SK-N-SH (cell line): ENCODE measurements around the gene ALDH4A1. TPM values are rescaled to one million over a fixed set of nuclear protein-coding genes. Genes with fewer than 3 reads are reported as not detected.

Experiments
- CTCF ChIA-PET: fragments of 300-600, 350-600 bp; formaldehyde crosslinking; extraction: SDS; loops from one replicate; lab custom pipeline; 2021; lab: Yijun Ruan, JAX
- POLR2A ChIA-PET: fragments of 350-600 bp; sonication (Branson Sonifier 250); formaldehyde crosslinking; extraction: SDS; loops from one replicate; lab custom pipeline; 2020; ENCODE audit warnings: antibody characterized with exemption, inconsistent platforms; lab: Yijun Ruan, JAX
- DNase-seq: peaks from one replicate; pipeline ENCODE4 v3.0.0; 2012
- H2AFZ ChIP-seq: fragments of 200-600 bp; sonication (generic); 2 replicates; pipeline ENCODE4 v1.8.1; 2016; ENCODE audit warnings: antibody characterized with exemption, mild to moderate bottlenecking, low read depth
- H3F3A ChIP-seq: fragments of 200-600 bp; sonication (generic); replicated peaks from 2 replicates; pipeline ENCODE3; 2016; ENCODE audit warnings: antibody characterized with exemption, mild to moderate bottlenecking; ENCODE audit not compliant: insufficient read depth
- H3K27ac ChIP-seq, 2 experiments: fragments of 200-500 bp in 1 of 2; fragments of 200-600 bp in 1 of 2; sonication (Bioruptor generic) in 1 of 2; sonication (generic), shearing (Covaris generic) in 1 of 2; 2 replicates each; pipeline versions ENCODE4 v1.5.1 to v1.6.1; 2014 to 2016; ENCODE audit warnings: low read depth in 2 of 2, inconsistent platforms in 1 of 2, low read length in 1 of 2, mild to moderate bottlenecking in 1 of 2, mixed read lengths in 1 of 2
- H3K27me3 ChIP-seq: fragments of 200-600 bp; sonication (generic), shearing (Covaris generic); 2 replicates; pipeline ENCODE4 v1.6.1; 2016; ENCODE audit warnings: mixed run types; ENCODE audit not compliant: insufficient read depth
- H3K36me3 ChIP-seq, 2 experiments: fragments of 200-500 bp in 1 of 2; fragments of 200-600 bp in 1 of 2; sonication (Bioruptor generic) in 1 of 2; sonication (generic) in 1 of 2; replicated peaks in 1 of 2; 2 replicates each; pipeline versions ENCODE3 to v1.5.1; 2014 to 2016; ENCODE audit warnings: low read length in 1 of 2, mild to moderate bottlenecking in 1 of 2; ENCODE audit not compliant: insufficient read depth in 2 of 2, control insufficient read depth in 1 of 2
- H3K4me1 ChIP-seq, 2 experiments: fragments of 200-500 bp in 1 of 2; fragments of 200-600 bp in 1 of 2; sonication (Bioruptor generic) in 1 of 2; sonication (generic), shearing (Covaris generic) in 1 of 2; 2 replicates each; pipeline versions ENCODE4 v1.5.1 to v1.6.1; 2014 to 2016; ENCODE audit warnings: low read depth in 1 of 2, low read length in 1 of 2, mixed run types in 1 of 2; ENCODE audit not compliant: insufficient read depth in 2 of 2, control insufficient read depth in 1 of 2
- H3K4me2 ChIP-seq: fragments of 200-600 bp; sonication (generic), shearing (Covaris generic); 2 replicates; pipeline ENCODE4 v1.6.1; 2017; ENCODE audit warnings: mixed run types
- H3K4me3 ChIP-seq, 2 experiments: fragments of 200-500 bp in 1 of 2; fragments of 200-600 bp in 1 of 2; sonication (Bioruptor generic) in 1 of 2; sonication (generic), shearing (Covaris generic) in 1 of 2; 2 replicates each; pipeline versions ENCODE4 v1.5.1 to v1.8.1; 2014 to 2016; ENCODE audit warnings: low read depth in 2 of 2, inconsistent platforms in 1 of 2, low read length in 1 of 2, mild to moderate bottlenecking in 1 of 2, mixed read lengths in 1 of 2, moderate library complexity in 1 of 2
- H3K79me2 ChIP-seq: fragments of 200-600 bp; sonication (generic); 2 replicates; pipeline ENCODE4 v1.8.1; 2017; ENCODE audit warnings: mild to moderate bottlenecking; ENCODE audit not compliant: insufficient read depth
- H3K9ac ChIP-seq: fragments of 200-600 bp; sonication (generic); 2 replicates; pipeline ENCODE4 v1.6.1; 2017; ENCODE audit warnings: mixed run types
- H3K9me2 ChIP-seq: fragments of 200-600 bp; sonication (generic); 2 replicates; pipeline ENCODE4 v1.6.1; 2017; ENCODE audit warnings: mixed run types
- H3K9me3 ChIP-seq: fragments of 200-600 bp; sonication (generic); 2 replicates; pipeline ENCODE4 v1.6.1; 2017; ENCODE audit warnings: mixed run types, mild to moderate bottlenecking, moderate library complexity
- H4K20me1 ChIP-seq: fragments of 200-600 bp; sonication (generic); 2 replicates; pipeline ENCODE4 v1.6.1; 2017; ENCODE audit warnings: mild to moderate bottlenecking, mixed run types; ENCODE audit not compliant: insufficient read depth
- CHD2 ChIP-seq: fragments of 150-350 bp; IDR thresholded peaks from 2 replicates; pipeline ENCODE4 v1.6.1; 2018; ENCODE audit warnings: low read length; ENCODE audit not compliant: partially characterized antibody
- EP300 ChIP-seq, 2 experiments: IDR thresholded peaks; 2 replicates each; pipeline versions ENCODE4 v1.4.0 to v1.6.1; 2012; ENCODE audit warnings: borderline replicate concordance in 1 of 2, low read depth in 1 of 2, low read length in 1 of 2
- EZH2phosphoT487 ChIP-seq: fragments of 200-600 bp; sonication (generic); IDR thresholded peaks from 2 replicates; pipeline ENCODE4 v1.6.1; 2017; ENCODE audit warnings: low read depth, mixed run types, mild to moderate bottlenecking, antibody characterized with exemption, moderate library complexity, borderline replicate concordance
- FOSL2 ChIP-seq: IDR thresholded peaks from 2 replicates; pipeline ENCODE4 v1.4.0; 2012; ENCODE audit warnings: low read depth, mild to moderate bottlenecking, moderate library complexity, borderline replicate concordance
- FOXM1 ChIP-seq: IDR thresholded peaks from 2 replicates; pipeline ENCODE4 v1.4.0; 2012; ENCODE audit warnings: low read depth, mild to moderate bottlenecking
- GABPA ChIP-seq: IDR thresholded peaks from 2 replicates; pipeline ENCODE4 v1.4.0; 2012; ENCODE audit warnings: low read depth, mild to moderate bottlenecking
- GATA2 ChIP-seq: sonication (generic); formaldehyde crosslinking; IDR thresholded peaks from 2 replicates; pipeline ENCODE4 v1.5.0; 2020; ENCODE audit warnings: mild to moderate bottlenecking, missing genetic modification reagents
- IRF3 ChIP-seq: fragments of 150-350 bp; IDR thresholded peaks from 2 replicates; pipeline ENCODE4 v1.6.1; 2016; ENCODE audit warnings: mild to moderate bottlenecking, low read depth, low read length
- JUND ChIP-seq: IDR thresholded peaks from 2 replicates; pipeline ENCODE4 v1.4.0; 2012
- MAX ChIP-seq: IDR thresholded peaks from 2 replicates; pipeline ENCODE4 v1.4.0; 2012; ENCODE audit warnings: low read depth
- MEF2A ChIP-seq: IDR thresholded peaks from 2 replicates; pipeline ENCODE4 v1.4.0; 2012; ENCODE audit warnings: low read depth, borderline replicate concordance
- NFIC ChIP-seq: IDR thresholded peaks from 2 replicates; pipeline ENCODE4 v1.4.0; 2012; ENCODE audit warnings: borderline replicate concordance
- NRF1 ChIP-seq: IDR thresholded peaks from 2 replicates; pipeline ENCODE4 v1.6.1; 2012; ENCODE audit warnings: low read depth, mild to moderate bottlenecking, low read length
- RCOR1 ChIP-seq: fragments of 150-350 bp; IDR thresholded peaks from 2 replicates; pipeline ENCODE4 v1.6.1; 2017; ENCODE audit warnings: antibody characterized with exemption, low read length
- RFX5 ChIP-seq: IDR thresholded peaks from 2 replicates; pipeline ENCODE4 v1.6.1; 2012; ENCODE audit warnings: mild to moderate bottlenecking, improper control_type of control experiment, low read length
- RXRA ChIP-seq: IDR thresholded peaks from 2 replicates; pipeline ENCODE4 v1.4.0; 2012; ENCODE audit warnings: low read depth, mild to moderate bottlenecking, borderline replicate concordance
- SMC3 ChIP-seq: IDR thresholded peaks from 2 replicates; pipeline ENCODE4 v1.6.1; 2012; ENCODE audit warnings: low read depth, low read length, improper control_type of control experiment
- TCF12 ChIP-seq: IDR thresholded peaks from 2 replicates; pipeline ENCODE4 v1.4.0; 2012
- YY1 ChIP-seq: IDR thresholded peaks from 2 replicates; pipeline ENCODE4 v1.4.0; 2012; ENCODE audit warnings: low read depth, mild to moderate bottlenecking
- WGBS: methylation state at CpG from one replicate; pipeline ENCODE4 v1.1.6; 2017; ENCODE audit warnings: low lambda C conversion rate; 5-methylcytosine and 5-hydroxymethylcytosine counted together
- polyA plus RNA-seq, 3 experiments: library from polyadenylated mRNA; depleted of rRNA; stranded (reverse); fragments of >200 nt; gene quantifications; 2 replicates each; pipeline ENCODE4 v1.2.3, GENCODE V29; 2012
- TF ChIP-seq, protein P1 (sequence below): fragments of 150-350 bp; IDR thresholded peaks from 2 replicates; pipeline ENCODE4 v1.6.1; 2017; ENCODE audit warnings: antibody characterized with exemption, low read length, low read depth, borderline replicate concordance

ALDH4A1 gene
- polyA plus RNA-seq, 1 of the 3 experiments (the other 2 are of a cell fraction), result 18.5 TPM

- ChIA-PET POLR2A (interaction anchor here (0.8 kb wide), 1 partner anchor 20 kb away, joined by 4 read pairs; the partner anchor contains the start of gene IFFO2), CTCF (interaction anchor here (1.0 to 3.5 kb wide), 2 partner anchors 18 to 23 kb away, joined by 6 to 12 read pairs; no protein-coding TSS in a partner anchor)
- no peak overlapping the region for H3K4me3 ChIP-seq
- no peaks in the 10 kb centered on the region for H3F3A ChIP-seq
- H3K9me2 ChIP-seq, result no peaks in the 10 kb centered on the region
- no peaks in the 10 kb centered on the region for H3K9me3 ChIP-seq
- H3K4me1 ChIP-seq, result peaks cover 13 to 28% of the 10 kb centered on the region in 2 experiments; a peak in 2 of 4 replicates
- H3K27ac ChIP-seq, result no peak overlapping the region
- no peaks in the 10 kb centered on the region for H4K20me1 ChIP-seq
- no peaks in the 10 kb centered on the region for H3K36me3 ChIP-seq
- TF ChIP-seq JUND (no peak), RFX5 (no peak), NFIC (no peak), GATA2 (CRISPR knock-in tag) (no peak)
- no peak for DNase-seq
- H3K27me3 ChIP-seq, result no peaks in the 10 kb centered on the region
- H3K9ac ChIP-seq, result no peak overlapping the region
- WGBS, result 93% methylated on average over 3 of the region's 3 CpGs
- H3K4me2 ChIP-seq, result no peak overlapping the region
- H2AFZ ChIP-seq, result no peak overlapping the region
- H3K79me2 ChIP-seq, result peaks cover 68% of the 10 kb centered on the region
Measured at GRCh38 chr1:18936471-18936813, 34.1 kb upstream of the ALDH4A1 start.

DNA sequence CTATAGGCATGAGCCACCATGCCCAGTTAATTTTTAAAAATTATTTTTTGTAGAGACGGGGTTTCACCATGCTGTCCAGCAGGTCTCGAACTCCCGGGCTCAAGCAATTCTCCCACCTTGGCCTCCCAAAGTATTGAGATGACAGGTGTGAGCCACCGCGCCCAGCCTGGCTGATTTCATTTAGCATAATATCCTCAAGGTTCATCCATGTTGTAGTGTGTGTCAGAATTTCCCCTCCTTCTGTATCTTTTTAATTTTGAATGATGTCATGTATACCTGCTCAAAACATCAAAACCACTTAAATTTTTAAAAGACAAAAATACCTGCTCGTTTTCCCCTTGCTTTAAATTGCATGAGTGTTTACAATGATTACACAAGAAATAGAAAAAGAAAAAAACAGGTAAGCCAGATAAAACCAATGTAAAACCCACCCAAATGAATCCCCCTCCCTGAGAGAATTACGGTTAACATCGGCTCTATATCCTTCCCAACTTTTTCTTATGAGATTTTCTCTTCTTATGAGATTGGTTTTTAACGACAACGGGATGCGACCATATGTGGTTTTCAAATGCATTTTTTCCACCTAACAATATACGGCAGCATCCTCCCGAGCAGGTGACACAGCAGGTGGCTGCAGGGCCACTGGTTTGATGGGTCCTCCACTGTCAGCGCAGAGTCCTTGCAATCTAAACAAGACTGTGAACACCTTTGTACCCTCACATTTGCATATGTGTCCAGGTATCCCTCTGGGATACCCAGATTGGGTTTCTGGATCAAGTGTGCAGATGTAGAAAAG lies 32.0 kb upstream of the ALDH4A1 start:
- H3K4me3 ChIP-seq, result no peak overlapping the region
- H3K9ac ChIP-seq, result no peak overlapping the region
- ChIA-PET CTCF (interaction anchor here (3.5 kb wide), 1 partner anchor 21 kb away, joined by 12 read pairs; no protein-coding TSS in a partner anchor), POLR2A (no interaction called here)
- H3F3A ChIP-seq, result no peaks in the 10 kb centered on the region
- no peaks in the 10 kb centered on the region for H3K36me3 ChIP-seq
- no peaks in the 10 kb centered on the region for H3K9me3 ChIP-seq
- H3K4me2 ChIP-seq, result no peak overlapping the region
- no peak overlapping the region for H2AFZ ChIP-seq
- peaks cover 70% of the 10 kb centered on the region for H3K79me2 ChIP-seq
- DNase-seq, result no peak
- WGBS, result 79% methylated on average over 14 of the region's 14 CpGs
- TF ChIP-seq JUND (no peak), TCF12 (no peak), FOSL2 (no peak), GABPA (no peak), IRF3 (no peak), FOXM1 (no peak), EP300 (IDR thresholded peaks at IDR 0.05; ENCODE audit: borderline replicate concordance in 1 of 2, low read depth in 1 of 2, low read length in 1 of 2) (no peak), RCOR1 (no peak), MEF2A (no peak), EZH2phosphoT487 (no peak), RXRA (no peak), NRF1 (no peak), CHD2 (no peak), MAX (no peak), YY1 (no peak), SMC3 (no peak), RFX5 (no peak), NFIC (no peak)
- TF ChIP-seq, protein P1, sequence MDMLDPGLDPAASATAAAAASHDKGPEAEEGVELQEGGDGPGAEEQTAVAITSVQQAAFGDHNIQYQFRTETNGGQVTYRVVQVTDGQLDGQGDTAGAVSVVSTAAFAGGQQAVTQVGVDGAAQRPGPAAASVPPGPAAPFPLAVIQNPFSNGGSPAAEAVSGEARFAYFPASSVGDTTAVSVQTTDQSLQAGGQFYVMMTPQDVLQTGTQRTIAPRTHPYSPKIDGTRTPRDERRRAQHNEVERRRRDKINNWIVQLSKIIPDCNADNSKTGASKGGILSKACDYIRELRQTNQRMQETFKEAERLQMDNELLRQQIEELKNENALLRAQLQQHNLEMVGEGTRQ, result no peak
- no peak overlapping the region for H3K27ac ChIP-seq
- H3K9me2 ChIP-seq, result no peaks in the 10 kb centered on the region
- no peaks in the 10 kb centered on the region for H3K27me3 ChIP-seq
- H4K20me1 ChIP-seq, result no peaks in the 10 kb centered on the region
- peaks cover 10 to 12% of the 10 kb centered on the region in 2 experiments; a peak in 2 of 4 replicates for H3K4me1 ChIP-seq
